ENCODE measurements around the gene SPATA2. TPM values are rescaled to one million over a fixed set of nuclear protein-coding genes. Genes with fewer than 3 reads are reported as not detected.

SPATA2 gene
- total and polyA plus RNA-seq, 2 donors (not counting 3 experiments of a cell fraction or from before 2014, with no cell fraction given) = 4.9 to 6.1 TPM

DNA sequence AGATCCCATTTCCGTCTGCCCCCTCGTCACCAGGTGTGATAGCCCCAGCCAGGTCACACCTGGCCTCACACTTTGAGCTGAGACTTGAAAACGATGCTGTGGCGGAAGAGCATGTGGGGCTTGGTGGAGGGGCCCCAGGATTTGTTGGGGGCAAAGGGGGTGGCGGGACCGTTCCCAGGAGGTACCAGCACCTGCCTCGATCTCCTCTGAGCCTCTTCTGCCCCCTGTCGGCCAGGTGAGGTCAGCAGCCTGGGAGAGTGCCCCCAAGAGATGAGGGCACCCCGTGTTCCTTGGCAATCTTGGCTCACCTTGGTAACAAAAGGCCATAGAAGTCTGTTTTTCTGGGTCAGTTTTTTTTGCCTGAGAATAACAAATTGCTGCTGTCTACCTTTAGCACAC lies 25.4 kb downstream of the SPATA2 start:
- no peaks in the 10 kb centered on the region for H3K9me3 ChIP-seq (replicated peaks; ENCODE audit: control insufficient read depth, insufficient read depth, low read length)
- no peak overlapping the region for H3K4me2 ChIP-seq (ENCODE audit: insufficient read depth, low read length)
- H3K9ac ChIP-seq (replicated peaks; ENCODE audit: extremely low read depth, insufficient read depth, low read length) = no peak overlapping the region
- no peaks in the 10 kb centered on the region for H3K9me1 ChIP-seq (replicated peaks; ENCODE audit: control insufficient read depth, extremely low read depth, insufficient read depth, low read length)
- intact Hi-C loops (cut with micrococcal nuclease) = no loop called here
- ChIA-PET CTCF (interaction anchor here (0.6 to 6.6 kb wide), 11 partner anchors 12 to 348 kb away, joined by 3 to 69 read pairs (median 17); no protein-coding TSS in a partner anchor), POLR2A (no interaction called here)
- no peak overlapping the region for H3K27ac ChIP-seq (ENCODE audit: insufficient read depth, low read depth, low read length)
- H2AFZ ChIP-seq (ENCODE audit: low read depth, low read length) = no peak overlapping the region
- dilution Hi-C loops (cut with MboI; ENCODE audit: extremely low pct_ligation_motif_present, low sequenced_read_pairs) = no loop called here
- H3K79me2 ChIP-seq (ENCODE audit: control insufficient read depth, insufficient read depth, low read length) = no peaks in the 10 kb centered on the region
- no peak overlapping the region for H3K4me3 ChIP-seq (replicated peaks in 1 of 3; ENCODE audit: insufficient read depth in 1 of 3, low read depth in 1 of 3, low read length in 3 of 3)
- FAIRE-seq = no peak
- H3K27me3 ChIP-seq (ENCODE audit: control insufficient read depth in 2 of 2, insufficient read depth in 2 of 2, low read length in 2 of 2) = no peaks in the 10 kb centered on the region
- no peak for TF ChIP-seq CTCF (IDR thresholded peaks at IDR 0.05; ENCODE audit: extremely low read depth in 1 of 2, insufficient read depth in 1 of 2, low read depth in 1 of 2, low read length in 2 of 2)
- no peak for TF ChIP-seq JUN (IDR thresholded peaks at IDR 0.05; ENCODE audit: borderline replicate concordance, insufficient read depth, insufficient read length, low read depth)
- no peak for TF ChIP-seq POLR2AphosphoS5 (IDR thresholded peaks at IDR 0.05; ENCODE audit: insufficient read depth, low read depth, low read length)
- no peak for TF ChIP-seq EZH2 (IDR thresholded peaks at IDR 0.05; ENCODE audit: borderline replicate concordance, low read depth, low read length, severe bottlenecking)
- TF ChIP-seq GATA2 (IDR thresholded peaks at IDR 0.05; ENCODE audit: insufficient read depth, insufficient read length, low read depth, low read length) = no peak
- TF ChIP-seq FOS (IDR thresholded peaks at IDR 0.05; ENCODE audit: borderline replicate concordance, insufficient read depth, low read length) = no peak
- no peak for TF ChIP-seq POLR2A (IDR thresholded peaks at IDR 0.05; ENCODE audit: low read depth, low read length)
- TF ChIP-seq MAX (IDR thresholded peaks at IDR 0.05; ENCODE audit: insufficient read depth, insufficient read length) = no peak
- no peak for TF ChIP-seq MYC (IDR thresholded peaks at IDR 0.05; ENCODE audit: low read depth, low read length)
- H4K20me1 ChIP-seq (replicated peaks; ENCODE audit: control insufficient read depth, extremely low read depth, insufficient read depth, low read length) = no peaks in the 10 kb centered on the region
- no TSS peak for BruUV-seq (replicated peaks)
- H3K36me3 ChIP-seq (ENCODE audit: control insufficient read depth in 2 of 2, extremely low read depth in 1 of 2, insufficient read depth in 2 of 2, low read length in 2 of 2) = no peaks in the 10 kb centered on the region
- no peak for DNase-seq (ENCODE audit: low read depth, low spot score)
- peaks cover 20% of the 10 kb centered on the region for H3K4me1 ChIP-seq (ENCODE audit: control insufficient read depth, extremely low read depth, insufficient read depth, low read length)

All from endothelial cell of umbilical vein (primary cell).